ENCODE data around the gene CAMTA1. TPM values are rescaled to one million over a fixed set of nuclear protein-coding genes. Genes with fewer than 3 reads are reported as not detected.

CAMTA1 gene
- total and polyA plus RNA-seq, 4 donors: 18.0 to 93.5 (median 35.8) TPM

- Histone ChIP-seq H3K9ac (ENCODE audit: low read depth in 1 of 2, low read length in 2 of 2) (no peak overlapping the region), H3K27ac (ENCODE audit: low read depth in 1 of 2, low read length in 2 of 2) (no peak overlapping the region), H3K36me3 (ENCODE audit: control insufficient read depth in 4 of 4, insufficient read depth in 3 of 4, low read depth in 1 of 4, low read length in 3 of 4) (no peaks in the 10 kb centered on the region), H3K9me3 (ENCODE audit: control insufficient read depth in 4 of 4, low read length in 3 of 4) (no peaks in the 10 kb centered on the region), H3K4me1 (ENCODE audit: control insufficient read depth in 4 of 4, insufficient read depth in 4 of 4, low read length in 3 of 4) (no peaks in the 10 kb centered on the region), H3K4me3 (ENCODE audit: low read depth in 1 of 3, low read length in 3 of 3) (no peak overlapping the region), H3K27me3 (ENCODE audit: control insufficient read depth in 4 of 4, insufficient read depth in 4 of 4, low read length in 3 of 4) (peaks cover 0 to 4% (median 0%) of the 10 kb centered on the region in 4 donors)
- WGBS: 86% methylated on average over 8 of the region's 8 CpGs
- no peak for TF ChIP-seq TAF1 (conservative IDR thresholded peaks at IDR 0.05)
- TF ChIP-seq CTCF (IDR thresholded peaks at IDR 0.05; ENCODE audit: low read depth, low read length, missing input control): no peak
- TF ChIP-seq JUND (IDR thresholded peaks at IDR 0.05): no peak
- no peak for TF ChIP-seq GABPA (IDR thresholded peaks at IDR 0.05 in 1 of 2, conservative IDR thresholded peaks at IDR 0.05 in 1 of 2)
- no peak for TF ChIP-seq RXRA (IDR thresholded peaks at IDR 0.05)
- TF ChIP-seq YY1 (IDR thresholded peaks at IDR 0.05): no peak
- no peak for TF ChIP-seq ZBTB33 (IDR thresholded peaks at IDR 0.05)
- TF ChIP-seq HNF4A (conservative IDR thresholded peaks at IDR 0.05): no peak
- no peak for TF ChIP-seq FOXA2 (IDR thresholded peaks at IDR 0.05)
- TF ChIP-seq NR2F2 (IDR thresholded peaks at IDR 0.05): no peak
- TF ChIP-seq EGR1 (IDR thresholded peaks at IDR 0.05; ENCODE audit: low read depth in 2 of 2): no peak
- TF ChIP-seq SP1 (IDR thresholded peaks at IDR 0.05): no peak
- TF ChIP-seq, protein P1, sequence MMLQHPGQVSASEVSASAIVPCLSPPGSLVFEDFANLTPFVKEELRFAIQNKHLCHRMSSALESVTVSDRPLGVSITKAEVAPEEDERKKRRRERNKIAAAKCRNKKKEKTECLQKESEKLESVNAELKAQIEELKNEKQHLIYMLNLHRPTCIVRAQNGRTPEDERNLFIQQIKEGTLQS (IDR thresholded peaks at IDR 0.05): no peak
- no peak for TF ChIP-seq FOXA1 (IDR thresholded peaks at IDR 0.05)
- TF ChIP-seq HNF4G (IDR thresholded peaks at IDR 0.05): no peak
- no peak for TF ChIP-seq MAX (IDR thresholded peaks at IDR 0.05)
- TF ChIP-seq, protein P2, sequence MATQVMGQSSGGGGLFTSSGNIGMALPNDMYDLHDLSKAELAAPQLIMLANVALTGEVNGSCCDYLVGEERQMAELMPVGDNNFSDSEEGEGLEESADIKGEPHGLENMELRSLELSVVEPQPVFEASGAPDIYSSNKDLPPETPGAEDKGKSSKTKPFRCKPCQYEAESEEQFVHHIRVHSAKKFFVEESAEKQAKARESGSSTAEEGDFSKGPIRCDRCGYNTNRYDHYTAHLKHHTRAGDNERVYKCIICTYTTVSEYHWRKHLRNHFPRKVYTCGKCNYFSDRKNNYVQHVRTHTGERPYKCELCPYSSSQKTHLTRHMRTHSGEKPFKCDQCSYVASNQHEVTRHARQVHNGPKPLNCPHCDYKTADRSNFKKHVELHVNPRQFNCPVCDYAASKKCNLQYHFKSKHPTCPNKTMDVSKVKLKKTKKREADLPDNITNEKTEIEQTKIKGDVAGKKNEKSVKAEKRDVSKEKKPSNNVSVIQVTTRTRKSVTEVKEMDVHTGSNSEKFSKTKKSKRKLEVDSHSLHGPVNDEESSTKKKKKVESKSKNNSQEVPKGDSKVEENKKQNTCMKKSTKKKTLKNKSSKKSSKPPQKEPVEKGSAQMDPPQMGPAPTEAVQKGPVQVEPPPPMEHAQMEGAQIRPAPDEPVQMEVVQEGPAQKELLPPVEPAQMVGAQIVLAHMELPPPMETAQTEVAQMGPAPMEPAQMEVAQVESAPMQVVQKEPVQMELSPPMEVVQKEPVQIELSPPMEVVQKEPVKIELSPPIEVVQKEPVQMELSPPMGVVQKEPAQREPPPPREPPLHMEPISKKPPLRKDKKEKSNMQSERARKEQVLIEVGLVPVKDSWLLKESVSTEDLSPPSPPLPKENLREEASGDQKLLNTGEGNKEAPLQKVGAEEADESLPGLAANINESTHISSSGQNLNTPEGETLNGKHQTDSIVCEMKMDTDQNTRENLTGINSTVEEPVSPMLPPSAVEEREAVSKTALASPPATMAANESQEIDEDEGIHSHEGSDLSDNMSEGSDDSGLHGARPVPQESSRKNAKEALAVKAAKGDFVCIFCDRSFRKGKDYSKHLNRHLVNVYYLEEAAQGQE (IDR thresholded peaks at IDR 0.05): no peak
- DNase-seq (ENCODE audit: low spot score): no peak
These were observed 845.1 kb downstream of the CAMTA1 start for GRCh38 chr1:7630378-7630777.

GRCh38 chr1:7632176-7632575 lies 846.9 kb downstream of the CAMTA1 start:
- Histone ChIP-seq H3K36me3 (ENCODE audit: control insufficient read depth in 4 of 4, insufficient read depth in 3 of 4, low read depth in 1 of 4, low read length in 3 of 4) (no peaks in the 10 kb centered on the region), H3K4me1 (ENCODE audit: control insufficient read depth in 4 of 4, insufficient read depth in 4 of 4, low read length in 3 of 4) (no peaks in the 10 kb centered on the region), H3K9me3 (ENCODE audit: control insufficient read depth in 4 of 4, low read length in 3 of 4) (no peaks in the 10 kb centered on the region), H3K9ac (ENCODE audit: low read depth in 1 of 2, low read length in 2 of 2) (no peak overlapping the region), H3K27ac (ENCODE audit: low read depth in 1 of 2, low read length in 2 of 2) (no peak overlapping the region), H3K4me3 (ENCODE audit: low read depth in 1 of 3, low read length in 3 of 3) (no peak overlapping the region), H3K27me3 (ENCODE audit: control insufficient read depth in 4 of 4, insufficient read depth in 4 of 4, low read length in 3 of 4) (peaks cover 0 to 2% (median 0%) of the 10 kb centered on the region in 4 donors)
- WGBS: 73% methylated on average over 16 of the region's 16 CpGs
- DNase-seq (ENCODE audit: low spot score): no peak
- TF ChIP-seq ZBTB33 (IDR thresholded peaks at IDR 0.05) (no peak), CTCF (IDR thresholded peaks at IDR 0.05; ENCODE audit: low read depth, low read length, missing input control) (no peak), HNF4A (conservative IDR thresholded peaks at IDR 0.05) (no peak), YY1 (IDR thresholded peaks at IDR 0.05) (no peak), FOXA1 (IDR thresholded peaks at IDR 0.05) (no peak), SP1 (IDR thresholded peaks at IDR 0.05) (no peak), RAD21 (IDR thresholded peaks at IDR 0.05) (no peak), NR2F2 (IDR thresholded peaks at IDR 0.05) (no peak), FOXA2 (IDR thresholded peaks at IDR 0.05) (no peak), RXRA (IDR thresholded peaks at IDR 0.05) (no peak), JUND (IDR thresholded peaks at IDR 0.05) (no peak)
- TF ChIP-seq, protein P1 (IDR thresholded peaks at IDR 0.05): no peak

All from liver (tissue), 9 donors.